Activated T-helper 9 cell treated with anti-CD3 and anti-CD28 coated beads, Interleukin-2, amount 50 U/mL, for 16 hours (primary cell): ENCODE results near the gene BABAM1.

Source experiments
- DNase-seq: peaks from one replicate; pipeline ENCODE4 v3.0.0-alpha.2; 2020; ENCODE audit warnings: low read depth

Gene BABAM1

GRCh38 chr19:17266975-17267788 is at the start of gene BABAM1:
BABAM1 (plus strand) TSS chr19:17267443; CDS start chr19:17268807, 1,364 bp downstream.
- peak; percentile 89 for DNase-seq

- no peak for DNase-seq
Measured at GRCh38 chr19:17219286-17219685, 48.0 kb upstream of the BABAM1 start.

DNA sequence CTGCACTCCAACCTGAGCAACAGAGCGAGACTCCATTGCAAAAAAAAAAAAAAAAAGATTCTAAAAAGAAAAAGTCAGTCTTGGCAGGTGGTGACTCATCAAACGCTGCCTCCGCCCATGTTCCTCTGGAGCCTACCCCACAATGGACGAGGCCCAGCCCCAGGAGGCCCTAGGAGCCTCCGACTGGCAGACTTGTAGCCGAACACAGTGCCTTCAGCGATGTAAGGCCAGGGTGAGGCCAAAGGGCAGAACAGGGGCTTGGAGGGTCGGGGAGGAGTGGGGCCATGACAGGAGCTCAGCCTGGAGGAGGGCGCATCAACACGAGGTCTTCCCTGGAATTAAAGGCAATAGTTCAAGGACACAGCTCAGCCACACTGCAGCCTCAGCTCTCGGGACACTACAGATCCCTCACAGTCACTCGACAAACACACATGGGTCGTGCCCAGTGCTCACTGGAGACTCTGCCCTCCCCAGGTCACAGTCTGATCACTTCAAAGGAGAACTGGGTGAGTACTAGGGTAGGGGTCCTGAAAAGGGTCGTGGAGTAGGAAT is 47.0 kb upstream of the BABAM1 start:
- DNase-seq, result no peak

DNA sequence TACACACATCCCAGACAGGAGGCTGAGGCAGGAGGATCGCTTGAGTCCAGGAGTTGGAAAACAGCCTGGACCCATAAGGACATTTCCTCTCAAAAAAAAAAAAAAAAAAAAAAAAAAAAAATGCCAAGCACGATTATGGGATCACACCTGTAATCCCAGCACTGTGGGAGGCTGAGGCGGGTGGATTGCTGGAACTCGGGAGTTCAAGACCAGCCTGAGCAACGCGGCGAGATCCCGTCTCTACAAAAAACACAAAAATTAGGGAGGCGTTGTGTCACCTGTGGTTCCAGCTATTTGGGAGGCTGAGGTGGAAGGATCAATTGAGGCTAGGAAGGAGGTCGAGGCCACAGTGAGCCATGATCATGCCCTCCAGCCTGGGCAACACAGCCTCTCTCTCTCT is 42.2 kb upstream of the BABAM1 start:
- DNase-seq, result no peak

GRCh38 chr19:17226002-17226933 is 41.0 kb upstream of the BABAM1 start, which contains the start of gene OCEL1:
OCEL1 (plus strand) TSS chr19:17226226; CDS start chr19:17226248, 22 bp downstream.
- peak; percentile 94 for DNase-seq

DNA sequence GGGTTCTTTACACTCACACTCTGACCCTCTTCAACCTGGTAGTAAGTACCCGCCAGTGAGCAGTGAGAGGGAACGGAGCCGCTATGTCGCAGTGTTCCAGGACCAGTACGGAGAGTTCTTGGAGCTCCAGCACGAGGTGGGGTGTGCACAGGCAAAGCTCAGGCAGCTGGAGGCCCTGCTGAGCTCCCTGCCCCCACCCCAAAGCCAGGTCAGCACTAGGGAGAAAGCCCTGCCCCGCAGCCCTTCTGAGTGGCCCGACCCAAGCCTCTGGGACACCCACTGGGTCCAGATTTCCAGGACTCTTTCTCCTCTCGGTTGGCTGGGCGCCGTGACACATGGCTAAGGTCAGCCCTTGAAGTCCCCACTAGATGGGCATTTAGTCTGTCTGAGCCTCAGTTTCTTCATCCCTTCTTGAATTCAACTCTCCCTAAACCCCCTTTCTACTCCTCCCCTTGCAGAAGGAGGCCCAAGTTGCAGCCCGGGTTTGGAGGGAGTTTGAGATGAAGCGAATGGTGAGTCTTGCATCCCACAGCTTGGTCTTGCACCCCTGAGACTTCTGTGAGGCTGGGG is 39.4 kb upstream of the BABAM1 start:
- DNase-seq, result no peak

DNA sequence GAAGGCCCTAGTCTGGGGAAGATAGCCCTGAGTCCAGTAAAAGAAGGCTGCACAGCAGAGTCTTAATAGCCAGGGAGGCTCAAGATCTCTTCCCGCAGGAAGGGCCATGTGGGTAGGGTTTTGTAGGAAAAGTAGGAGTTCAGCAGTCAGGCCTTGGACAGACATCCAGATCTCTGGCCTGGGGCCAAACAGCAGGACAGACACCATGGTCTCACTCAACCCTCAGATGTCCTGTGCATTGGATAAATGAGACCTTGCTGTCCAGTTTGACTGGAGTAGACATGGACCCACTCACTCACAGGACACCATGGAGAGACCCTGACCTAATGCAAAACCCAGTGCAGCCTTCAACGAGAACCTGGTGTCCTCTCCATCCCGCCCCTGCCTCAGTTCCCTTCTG is 37.4 kb upstream of the BABAM1 start:
- no peak for DNase-seq

GRCh38 chr19:17232258-17232657 is 35.0 kb upstream of the BABAM1 start:
- DNase-seq, result no peak

- peak; percentile 51 for DNase-seq
Measured at GRCh38 chr19:17234911-17235299, 32.3 kb upstream of the BABAM1 start.

- peak; percentile 64 for DNase-seq
Measured at GRCh38 chr19:17235300-17235970, 31.8 kb upstream of the BABAM1 start.

DNA sequence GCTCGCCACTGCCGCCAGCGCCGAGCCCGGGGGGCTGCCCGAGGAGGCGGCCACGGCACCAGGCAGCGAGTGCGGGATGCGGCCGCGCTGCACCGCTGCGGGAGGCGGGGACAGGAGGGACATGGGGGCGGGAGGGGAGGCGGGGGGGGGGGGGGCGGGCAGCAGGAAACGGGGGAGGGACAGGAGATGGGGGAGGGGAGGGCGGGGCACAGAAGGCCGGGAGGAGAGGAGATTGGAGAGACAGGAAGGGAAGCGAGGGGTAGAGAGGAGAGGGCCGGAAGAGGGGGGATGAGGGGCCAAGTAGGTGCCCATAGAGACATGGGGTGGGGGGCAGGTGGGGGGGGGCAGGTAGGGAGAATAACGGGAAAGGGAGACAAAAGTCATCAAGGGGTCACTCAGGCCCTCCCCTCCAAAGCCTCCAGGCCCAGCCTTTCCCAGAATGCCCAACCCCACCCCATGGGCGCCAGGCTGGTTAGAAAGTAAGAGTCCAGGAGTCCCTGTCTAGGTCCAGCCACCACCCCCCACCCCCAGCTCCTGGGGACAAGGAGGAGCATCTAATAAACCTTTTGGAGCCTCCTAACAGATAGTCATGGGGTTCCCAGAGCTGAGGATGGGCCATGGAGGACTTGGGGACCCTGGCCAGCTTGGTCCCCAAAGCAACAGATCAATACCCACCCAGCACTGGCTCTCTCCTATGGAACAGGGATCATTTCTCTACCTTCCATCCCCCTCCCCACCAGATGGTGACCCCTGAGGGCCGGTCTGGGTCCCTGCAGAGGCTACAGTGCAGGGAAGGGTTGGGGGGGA is 31.1 kb upstream of the BABAM1 start:
- no peak for DNase-seq

DNA sequence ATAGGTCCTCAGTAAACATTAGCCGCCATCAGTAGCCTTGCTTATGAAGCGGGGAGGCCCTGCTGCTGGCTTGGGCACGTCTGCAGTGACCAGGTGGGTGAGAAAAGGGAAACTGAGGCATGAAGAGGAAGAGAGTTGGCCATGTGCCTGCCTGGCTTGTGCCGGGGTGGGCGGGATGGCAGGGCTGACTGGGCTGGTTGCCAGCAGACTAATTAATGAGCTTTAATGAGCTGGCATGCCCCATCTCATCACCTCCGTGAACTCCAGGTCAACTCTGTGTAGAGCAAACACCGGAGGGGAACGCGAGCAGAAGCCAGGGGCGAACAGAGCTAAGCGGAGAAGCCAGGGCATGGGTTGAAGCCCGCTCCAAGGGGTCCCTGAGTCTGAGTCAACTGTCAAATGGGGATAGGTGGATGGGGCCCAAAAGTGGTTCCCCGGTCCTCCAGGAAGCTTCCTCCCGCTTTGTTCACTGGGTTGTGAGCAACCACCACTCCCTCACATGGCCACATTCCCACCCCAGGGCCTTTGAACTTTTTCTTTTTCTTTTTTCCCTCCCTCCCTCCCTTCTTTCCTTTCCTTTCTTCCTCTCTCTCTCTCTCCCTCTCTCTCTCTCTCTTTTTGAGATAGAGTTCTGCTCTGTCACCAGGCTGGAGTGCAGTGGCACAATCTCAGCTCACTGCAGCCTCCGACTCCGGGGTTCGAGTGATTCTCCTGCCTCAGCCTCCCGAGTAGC is 30.3 kb upstream of the BABAM1 start:
- no peak for DNase-seq

DNA sequence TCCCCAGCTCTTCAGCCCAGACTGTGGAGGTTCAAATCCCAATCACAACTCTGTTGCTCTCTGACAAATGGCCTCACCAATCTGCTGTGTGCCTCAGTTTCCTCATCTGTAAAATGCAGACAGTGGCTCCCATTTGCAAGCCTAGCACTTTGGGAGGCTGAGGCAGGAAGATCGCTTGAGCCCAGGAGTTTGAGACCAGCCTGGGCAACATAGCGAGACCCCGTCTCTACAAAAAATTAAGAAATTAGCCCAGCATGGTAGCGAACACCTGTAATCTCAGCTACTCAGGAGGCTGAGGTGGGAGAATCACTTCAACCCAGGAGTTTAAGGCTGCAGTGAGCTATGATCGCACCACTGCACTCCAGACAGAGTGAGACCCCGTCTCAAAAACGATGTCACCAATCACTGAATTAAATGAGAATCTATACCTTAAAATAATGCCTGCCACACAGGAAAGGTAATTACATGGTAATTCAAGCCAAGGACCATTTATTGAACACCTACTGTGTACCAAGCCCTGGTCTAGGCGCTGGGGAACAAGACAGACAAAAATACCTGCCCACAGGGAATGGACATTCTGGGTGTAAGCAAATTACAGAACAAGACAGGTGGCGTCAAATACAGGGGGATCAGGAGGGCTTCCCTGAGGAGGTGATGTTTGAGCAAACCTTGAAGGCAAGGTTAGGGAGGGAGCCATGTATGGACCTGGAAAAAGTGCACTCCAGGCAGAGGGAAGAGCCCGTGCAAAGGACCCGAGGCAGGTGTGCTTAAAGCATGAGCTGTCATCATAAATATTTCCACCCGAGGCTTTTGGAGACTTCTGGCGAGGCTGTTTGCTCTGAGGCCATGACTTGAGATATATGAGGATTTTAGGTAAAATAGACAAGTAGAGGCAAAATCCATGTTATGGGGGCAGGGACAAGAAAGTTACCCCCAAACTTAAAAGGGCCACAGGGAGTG is 29.2 kb upstream of the BABAM1 start:
- DNase-seq, result no peak

DNA sequence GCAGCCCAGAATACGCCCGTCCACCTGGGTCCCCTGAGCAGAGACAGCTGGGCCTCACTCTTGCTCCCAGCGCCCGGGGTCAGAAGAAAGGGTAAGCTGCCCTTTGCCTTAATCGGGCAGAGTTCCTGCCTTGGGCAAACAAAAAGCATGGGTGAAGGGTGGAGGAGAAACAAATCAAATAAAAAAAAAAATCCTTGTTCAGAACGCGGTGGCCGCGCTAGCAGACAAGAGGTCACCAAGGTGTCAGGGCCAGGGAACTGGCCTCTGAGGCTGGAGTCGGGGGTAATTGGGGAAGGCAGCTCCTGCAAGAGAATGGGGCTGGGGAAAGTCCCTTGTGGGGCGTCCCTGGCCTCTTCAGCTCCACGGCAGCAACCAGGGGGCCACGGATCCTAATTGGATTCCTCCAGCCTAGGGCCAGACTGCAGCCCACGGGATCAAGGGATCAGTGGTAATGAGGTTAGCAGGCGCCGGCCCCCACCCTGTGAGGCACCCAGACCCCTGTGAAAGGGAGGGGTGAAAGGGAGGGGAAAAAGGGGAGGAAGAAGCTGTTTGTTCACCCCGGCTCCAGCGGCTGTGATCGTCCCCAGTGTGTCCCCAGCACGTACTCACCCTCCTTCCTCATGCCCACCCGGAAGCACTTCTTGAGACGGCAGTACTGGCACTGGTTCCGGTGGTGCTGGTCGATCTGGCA is 27.0 kb upstream of the BABAM1 start:
- no peak for DNase-seq

DNA sequence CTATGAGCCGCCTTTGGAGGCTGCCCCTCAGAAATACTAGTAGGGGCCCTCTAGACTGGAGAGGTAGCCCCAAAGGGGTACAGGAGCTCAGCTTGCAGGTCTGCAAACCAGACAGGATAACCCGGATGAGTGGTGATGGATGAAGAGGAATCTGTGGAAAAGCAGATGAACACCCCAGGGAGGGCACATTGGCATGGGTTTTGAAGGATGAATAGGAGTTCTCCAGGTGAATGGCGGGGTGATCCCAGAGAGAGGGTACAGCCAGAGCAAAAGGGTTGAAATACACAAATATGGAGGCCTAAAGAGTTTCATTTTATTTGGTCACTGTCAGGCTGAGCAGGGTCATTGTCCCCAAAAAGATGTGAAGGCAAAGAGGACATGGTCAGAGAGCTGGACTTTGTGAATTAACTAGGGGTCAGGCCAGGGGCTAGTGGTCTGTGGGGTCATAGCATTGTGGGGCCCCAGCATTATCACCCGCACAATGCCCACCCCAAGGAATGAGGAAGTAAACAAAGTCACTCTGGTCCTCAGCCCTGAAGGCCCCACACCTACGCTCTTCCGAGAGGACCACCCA is 26.3 kb upstream of the BABAM1 start:
- no peak for DNase-seq

- DNase-seq, result no peak
Measured at GRCh38 chr19:17242431-17243208, 24.6 kb upstream of the BABAM1 start.

GRCh38 chr19:17243211-17243829 is 23.9 kb upstream of the BABAM1 start:
- no peak for DNase-seq
